HEK293 (cell line): ENCODE data around the gene EML1.

Experiments used
- CTCF ChIP-seq: fragments of 450-650 bp; formaldehyde crosslinking; IDR thresholded peaks from 2 replicates; pipeline ENCODE4 v1.5.1; 2016; ENCODE audit warnings: missing biosample characterization, missing genetic modification characterization
- PBX3 ChIP-seq: sonication (generic); formaldehyde crosslinking; IDR thresholded peaks from 2 replicates; pipeline ENCODE4 v1.8.1; 2022; ENCODE audit warnings: mild to moderate bottlenecking, moderate library complexity, missing genetic modification reagents
- RBAK ChIP-seq: fragments of 450-650 bp; formaldehyde crosslinking; IDR thresholded peaks from 2 replicates; pipeline ENCODE4 v1.5.1; 2016; ENCODE audit warnings: missing biosample characterization, missing genetic modification characterization
- ZBTB17 ChIP-seq: fragments of 450-650 bp; formaldehyde crosslinking; IDR thresholded peaks from 2 replicates; pipeline ENCODE4 v1.5.1; 2016; ENCODE audit warnings: missing biosample characterization, missing genetic modification characterization
- ZNF140 ChIP-seq: fragments of 450-650 bp; formaldehyde crosslinking; IDR thresholded peaks from 2 replicates; pipeline ENCODE4 v1.5.1; 2016; ENCODE audit warnings: missing biosample characterization, missing genetic modification characterization
- ZNF23 ChIP-seq: fragments of 450-650 bp; formaldehyde crosslinking; IDR thresholded peaks from 2 replicates; pipeline ENCODE4 v1.5.1; 2016; ENCODE audit warnings: missing biosample characterization, missing genetic modification characterization, borderline replicate concordance
- ZNF24 ChIP-seq: fragments of 450-650 bp; formaldehyde crosslinking; IDR thresholded peaks from 2 replicates; pipeline ENCODE4 v1.5.1; 2016; ENCODE audit warnings: missing biosample characterization, missing genetic modification characterization
- ZNF280C ChIP-seq: fragments of 450-650 bp; formaldehyde crosslinking; IDR thresholded peaks from 2 replicates; pipeline ENCODE4 v1.5.1; 2016; ENCODE audit warnings: missing biosample characterization, missing genetic modification characterization
- ZNF335 ChIP-seq: fragments of 450-650 bp; formaldehyde crosslinking; conservative IDR thresholded peaks from 2 replicates; pipeline ENCODE4 v1.5.1; 2016; ENCODE audit warnings: missing biosample characterization, missing genetic modification characterization
- ZNF513 ChIP-seq: fragments of 450-650 bp; IDR thresholded peaks from 2 replicates; pipeline ENCODE4 v1.5.1; 2018; ENCODE audit warnings: missing biosample characterization, missing genetic modification characterization
- ZNF571 ChIP-seq: fragments of 450-650 bp; formaldehyde crosslinking; IDR thresholded peaks from 2 replicates; pipeline ENCODE4 v1.5.0; 2017; ENCODE audit warnings: missing biosample characterization, missing genetic modification characterization
- TF ChIP-seq, protein P1 (sequence below): fragments of 450-650 bp; formaldehyde crosslinking; IDR thresholded peaks from 2 replicates; pipeline ENCODE4 v1.5.1; 2016; ENCODE audit warnings: missing biosample characterization, missing genetic modification characterization
- TF ChIP-seq, protein P2 (sequence below): fragments of 450-650 bp; formaldehyde crosslinking; IDR thresholded peaks from 2 replicates; pipeline ENCODE4 v1.5.1; 2016; ENCODE audit warnings: missing biosample characterization, missing genetic modification characterization

DNA sequence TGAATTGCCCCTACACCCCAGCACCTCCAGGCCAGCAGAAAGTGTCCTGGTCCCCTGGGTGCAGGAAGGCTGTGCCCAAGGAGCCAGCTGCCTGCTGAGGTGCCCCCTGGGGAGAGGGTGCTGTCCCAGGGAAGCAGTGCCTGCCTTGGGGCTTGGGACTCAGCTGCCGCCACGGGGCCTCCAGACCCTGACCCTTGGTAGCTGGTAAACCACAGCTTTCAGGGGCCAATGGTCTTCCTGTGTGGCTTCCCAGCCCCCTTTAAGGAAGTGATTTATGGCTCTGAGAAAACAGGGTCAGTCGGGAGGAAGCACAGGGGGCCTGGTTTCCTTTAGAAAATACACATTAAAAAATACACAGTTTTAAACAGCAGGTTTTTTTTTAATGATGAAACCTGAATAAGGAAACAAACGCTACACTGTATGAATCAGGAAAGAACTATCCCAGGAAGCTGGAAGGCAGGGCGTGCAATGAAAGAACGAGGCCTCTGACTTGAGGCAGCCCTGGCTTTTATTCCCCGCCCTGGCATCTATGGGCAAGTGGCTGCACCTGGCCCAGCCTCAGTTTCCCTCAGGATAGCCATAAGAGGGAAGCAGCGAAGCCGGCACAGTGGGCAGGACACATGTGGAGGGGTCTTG lies 40.6 kb upstream of the EML1 start:
- no peak for TF ChIP-seq ZNF24 (tag by site-specific recombination)
- no peak for TF ChIP-seq ZNF571 (tag by site-specific recombination)
- TF ChIP-seq PBX3 (CRISPR knock-in tag): no peak
- no peak for TF ChIP-seq ZBTB17 (tag by site-specific recombination)
- no peak for TF ChIP-seq CTCF
- no peak for TF ChIP-seq ZNF513 (tag by site-specific recombination)
- TF ChIP-seq ZNF335 (tag by site-specific recombination): no peak
- no peak for TF ChIP-seq ZNF23 (tag by site-specific recombination)
- TF ChIP-seq, protein P1, sequence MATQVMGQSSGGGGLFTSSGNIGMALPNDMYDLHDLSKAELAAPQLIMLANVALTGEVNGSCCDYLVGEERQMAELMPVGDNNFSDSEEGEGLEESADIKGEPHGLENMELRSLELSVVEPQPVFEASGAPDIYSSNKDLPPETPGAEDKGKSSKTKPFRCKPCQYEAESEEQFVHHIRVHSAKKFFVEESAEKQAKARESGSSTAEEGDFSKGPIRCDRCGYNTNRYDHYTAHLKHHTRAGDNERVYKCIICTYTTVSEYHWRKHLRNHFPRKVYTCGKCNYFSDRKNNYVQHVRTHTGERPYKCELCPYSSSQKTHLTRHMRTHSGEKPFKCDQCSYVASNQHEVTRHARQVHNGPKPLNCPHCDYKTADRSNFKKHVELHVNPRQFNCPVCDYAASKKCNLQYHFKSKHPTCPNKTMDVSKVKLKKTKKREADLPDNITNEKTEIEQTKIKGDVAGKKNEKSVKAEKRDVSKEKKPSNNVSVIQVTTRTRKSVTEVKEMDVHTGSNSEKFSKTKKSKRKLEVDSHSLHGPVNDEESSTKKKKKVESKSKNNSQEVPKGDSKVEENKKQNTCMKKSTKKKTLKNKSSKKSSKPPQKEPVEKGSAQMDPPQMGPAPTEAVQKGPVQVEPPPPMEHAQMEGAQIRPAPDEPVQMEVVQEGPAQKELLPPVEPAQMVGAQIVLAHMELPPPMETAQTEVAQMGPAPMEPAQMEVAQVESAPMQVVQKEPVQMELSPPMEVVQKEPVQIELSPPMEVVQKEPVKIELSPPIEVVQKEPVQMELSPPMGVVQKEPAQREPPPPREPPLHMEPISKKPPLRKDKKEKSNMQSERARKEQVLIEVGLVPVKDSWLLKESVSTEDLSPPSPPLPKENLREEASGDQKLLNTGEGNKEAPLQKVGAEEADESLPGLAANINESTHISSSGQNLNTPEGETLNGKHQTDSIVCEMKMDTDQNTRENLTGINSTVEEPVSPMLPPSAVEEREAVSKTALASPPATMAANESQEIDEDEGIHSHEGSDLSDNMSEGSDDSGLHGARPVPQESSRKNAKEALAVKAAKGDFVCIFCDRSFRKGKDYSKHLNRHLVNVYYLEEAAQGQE (tag by site-specific recombination): no peak
- no peak for TF ChIP-seq ZNF280C (tag by site-specific recombination)
- no peak for TF ChIP-seq RBAK (tag by site-specific recombination)
- TF ChIP-seq, protein P2, sequence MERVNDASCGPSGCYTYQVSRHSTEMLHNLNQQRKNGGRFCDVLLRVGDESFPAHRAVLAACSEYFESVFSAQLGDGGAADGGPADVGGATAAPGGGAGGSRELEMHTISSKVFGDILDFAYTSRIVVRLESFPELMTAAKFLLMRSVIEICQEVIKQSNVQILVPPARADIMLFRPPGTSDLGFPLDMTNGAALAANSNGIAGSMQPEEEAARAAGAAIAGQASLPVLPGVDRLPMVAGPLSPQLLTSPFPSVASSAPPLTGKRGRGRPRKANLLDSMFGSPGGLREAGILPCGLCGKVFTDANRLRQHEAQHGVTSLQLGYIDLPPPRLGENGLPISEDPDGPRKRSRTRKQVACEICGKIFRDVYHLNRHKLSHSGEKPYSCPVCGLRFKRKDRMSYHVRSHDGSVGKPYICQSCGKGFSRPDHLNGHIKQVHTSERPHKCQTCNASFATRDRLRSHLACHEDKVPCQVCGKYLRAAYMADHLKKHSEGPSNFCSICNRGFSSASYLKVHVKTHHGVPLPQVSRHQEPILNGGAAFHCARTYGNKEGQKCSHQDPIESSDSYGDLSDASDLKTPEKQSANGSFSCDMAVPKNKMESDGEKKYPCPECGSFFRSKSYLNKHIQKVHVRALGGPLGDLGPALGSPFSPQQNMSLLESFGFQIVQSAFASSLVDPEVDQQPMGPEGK (tag by site-specific recombination): no peak
- no peak for TF ChIP-seq ZNF140 (tag by site-specific recombination)
